Cardiac muscle cell (in vitro differentiated cells and primary cell): ENCODE results near the gene EEF1A2. TPM values are rescaled to one million over a fixed set of nuclear protein-coding genes. Genes with fewer than 3 reads are reported as not detected.

ENCODE experiments used
- DNase-seq, 2 donors: peaks; one replicate each; pipeline versions ENCODE4 v3.0.0 to v3.0.0-alpha.2; 2010 to 2017; ENCODE audit warnings: low read depth in 1 of 2, low spot score in 1 of 2
- H3K27ac ChIP-seq: fragments of 200-600 bp; sonication (generic); 2 replicates; pipeline ENCODE4 v1.5.1; 2016
- H3K27me3 ChIP-seq: fragments of 200-600 bp; sonication (generic); 2 replicates; pipeline ENCODE4 v1.6.0; 2016; ENCODE audit warnings: control low read depth
- H3K36me3 ChIP-seq: fragments of 200-600 bp; sonication (generic); 2 replicates; pipeline ENCODE4 v1.5.1; 2016; ENCODE audit warnings: control low read depth
- H3K4me1 ChIP-seq: fragments of 200-600 bp; sonication (generic); 2 replicates; pipeline ENCODE4 v1.8.1; 2017; ENCODE audit warnings: low read depth, mild to moderate bottlenecking, mixed run types
- H3K4me3 ChIP-seq: fragments of 200-600 bp; sonication (generic); 2 replicates; pipeline ENCODE4 v1.5.1; 2016; ENCODE audit warnings: mild to moderate bottlenecking
- H3K9me3 ChIP-seq: fragments of 200-600 bp; sonication (generic); 2 replicates; pipeline ENCODE4 v1.5.1; 2017; ENCODE audit warnings: low read depth, mild to moderate bottlenecking, control low read depth
- CTCF ChIP-seq: IDR thresholded peaks from 2 replicates; pipeline ENCODE4 v1.5.1; 2012; ENCODE audit warnings: low read depth, mild to moderate bottlenecking, low read length
- polyA plus RNA-seq: library from polyadenylated mRNA; unstranded; fragments of >200 nt; fragmentation: Nextera tagmentation; extraction: Ambion mirVana; gene quantifications from 2 replicates; pipeline ENCODE4 v1.2.1, GENCODE V29; 2016
- total RNA-seq: library from RNA; depleted of rRNA; stranded (reverse); fragments of >200 nt; gene quantifications from 2 replicates; pipeline ENCODE4 v1.2.3, GENCODE V29; 2016

Gene EEF1A2
- total and polyA plus RNA-seq, 2 experiments from 2014 or later, result 309 to 1,016 TPM

- Histone ChIP-seq H3K4me1 (peaks cover 8% of the 10 kb centered on the region), H3K27ac (no peak overlapping the region), H3K27me3 (no peaks in the 10 kb centered on the region), H3K9me3 (no peaks in the 10 kb centered on the region), H3K4me3 (no peak overlapping the region), H3K36me3 (no peaks in the 10 kb centered on the region)
- no peak for TF ChIP-seq CTCF
- no peak for DNase-seq
Observed at GRCh38 chr20:63507083-63507743, 8.3 kb upstream of the EEF1A2 start.

GRCh38 chr20:63505723-63506122 lies 6.8 kb upstream of the EEF1A2 start:
- H3K36me3 ChIP-seq, result no peaks in the 10 kb centered on the region
- no peaks in the 10 kb centered on the region for H3K9me3 ChIP-seq
- H3K4me1 ChIP-seq, result peaks cover 21% of the 10 kb centered on the region
- H3K27ac ChIP-seq, result no peak overlapping the region
- H3K4me3 ChIP-seq, result no peak overlapping the region
- no peak for TF ChIP-seq CTCF
- H3K27me3 ChIP-seq, result no peaks in the 10 kb centered on the region
- DNase-seq, result no peak

- TF ChIP-seq CTCF, result no peak
- Histone ChIP-seq H3K27ac (no peak overlapping the region), H3K4me3 (no peak overlapping the region), H3K27me3 (no peaks in the 10 kb centered on the region), H3K36me3 (no peaks in the 10 kb centered on the region), H3K4me1 (peaks cover 25% of the 10 kb centered on the region), H3K9me3 (no peaks in the 10 kb centered on the region)
- DNase-seq, result no peak
Observed at GRCh38 chr20:63505281-63505680, 6.4 kb upstream of the EEF1A2 start.

- no peak for DNase-seq
- Histone ChIP-seq H3K36me3 (no peaks in the 10 kb centered on the region), H3K27me3 (no peaks in the 10 kb centered on the region), H3K4me3 (no peak overlapping the region), H3K27ac (no peak overlapping the region), H3K9me3 (no peaks in the 10 kb centered on the region), H3K4me1 (peaks cover 31% of the 10 kb centered on the region)
- no peak for TF ChIP-seq CTCF
Observed at GRCh38 chr20:63504642-63505041, 5.8 kb upstream of the EEF1A2 start.

- DNase-seq, result no peak
- peaks cover 34% of the 10 kb centered on the region for H3K4me1 ChIP-seq
- no peak overlapping the region for H3K4me3 ChIP-seq
- no peaks in the 10 kb centered on the region for H3K36me3 ChIP-seq
- H3K27me3 ChIP-seq, result no peaks in the 10 kb centered on the region
- no peaks in the 10 kb centered on the region for H3K9me3 ChIP-seq
- TF ChIP-seq CTCF, result no peak
- H3K27ac ChIP-seq, result no peak overlapping the region
Observed at GRCh38 chr20:63503524-63503923, 4.6 kb upstream of the EEF1A2 start.
